Measurements from ENCODE around the gene ASTN1.

The ASTN1 gene

GRCh38 chr1:176996456-176997090 lies 167.9 kb downstream of the ASTN1 start:
- in situ Hi-C loops (cut with MboI; ENCODE audit: low sequenced_read_pairs): no loop called here

GRCh38 chr1:176994931-176995596 lies 169.4 kb downstream of the ASTN1 start:
- in situ Hi-C loops (cut with MboI; ENCODE audit: low sequenced_read_pairs): no loop called here

GRCh38 chr1:176993587-176993986 lies 170.9 kb downstream of the ASTN1 start:
- in situ Hi-C loops (cut with MboI; ENCODE audit: low sequenced_read_pairs): no loop called here

DNA sequence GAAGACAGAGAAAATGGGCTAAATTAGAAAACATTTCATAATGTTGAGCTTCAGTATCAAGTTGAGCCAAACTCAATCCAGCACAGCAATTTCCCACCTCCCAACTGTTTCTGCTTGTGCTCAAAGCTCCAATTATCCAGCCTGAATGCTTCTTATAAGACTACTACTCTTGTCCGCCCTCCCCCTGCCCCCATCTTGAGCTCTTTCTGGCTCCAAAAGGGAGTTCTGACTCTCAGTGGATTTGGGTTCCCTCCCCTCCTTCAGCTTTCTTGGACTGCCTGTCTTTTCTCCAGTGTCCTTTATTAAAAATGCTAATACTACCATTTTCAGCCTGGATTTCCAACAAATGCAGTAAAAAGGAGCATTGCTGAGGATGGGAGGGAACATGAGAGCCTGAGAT lies 174.8 kb downstream of the ASTN1 start:
- in situ Hi-C loops (cut with MboI; ENCODE audit: low sequenced_read_pairs): no loop called here

GRCh38 chr1:176989023-176989422 lies 175.5 kb downstream of the ASTN1 start:
- in situ Hi-C loops (cut with MboI; ENCODE audit: low sequenced_read_pairs): no loop called here

- in situ Hi-C loops (cut with MboI; ENCODE audit: low sequenced_read_pairs): no loop called here
Observed at GRCh38 chr1:176987016-176987415, 177.5 kb downstream of the ASTN1 start.

DNA sequence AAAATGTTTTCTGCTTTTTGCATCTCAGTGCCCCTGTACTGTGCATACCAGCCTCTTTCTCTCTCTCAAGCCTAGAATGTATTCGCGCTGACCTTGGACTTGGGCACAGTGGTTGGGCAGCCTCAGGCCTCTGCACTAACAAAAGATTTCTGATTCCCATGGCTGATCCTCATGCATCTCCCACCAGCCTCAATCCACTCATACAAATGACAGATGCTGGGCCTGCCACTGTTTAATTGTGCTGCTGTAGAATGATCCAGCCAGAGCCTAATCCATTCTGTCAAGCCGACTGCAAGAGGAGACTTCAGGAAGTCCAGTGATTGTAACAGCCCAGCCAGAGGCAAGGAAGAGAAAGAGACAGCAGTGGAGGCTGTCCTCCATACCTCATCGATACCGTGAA lies 180.8 kb downstream of the ASTN1 start:
- in situ Hi-C loops (cut with MboI; ENCODE audit: low sequenced_read_pairs): no loop called here

- in situ Hi-C loops (cut with MboI; ENCODE audit: low sequenced_read_pairs): no loop called here
Observed at GRCh38 chr1:176976771-176977170, 187.7 kb downstream of the ASTN1 start.

DNA sequence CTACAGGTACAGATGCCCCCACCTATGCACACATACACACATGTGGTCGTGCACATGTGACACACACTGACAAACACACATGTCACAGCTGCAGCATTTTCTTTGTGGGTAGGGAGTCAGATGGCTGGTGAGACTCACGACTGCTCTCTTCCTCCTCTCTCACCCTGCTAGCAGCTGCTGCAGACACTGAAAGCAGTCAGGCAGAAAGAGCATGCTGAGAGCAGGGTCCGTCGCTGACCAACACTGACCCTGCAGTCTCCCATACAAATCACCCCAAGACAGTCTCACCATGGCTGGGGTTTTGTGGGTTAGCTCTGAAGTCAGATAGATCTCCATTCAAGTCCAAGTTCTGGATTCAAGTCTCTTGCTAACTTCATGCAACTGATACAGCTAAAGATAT lies 188.3 kb downstream of the ASTN1 start:
- in situ Hi-C loops (cut with MboI; ENCODE audit: low sequenced_read_pairs): no loop called here

DNA sequence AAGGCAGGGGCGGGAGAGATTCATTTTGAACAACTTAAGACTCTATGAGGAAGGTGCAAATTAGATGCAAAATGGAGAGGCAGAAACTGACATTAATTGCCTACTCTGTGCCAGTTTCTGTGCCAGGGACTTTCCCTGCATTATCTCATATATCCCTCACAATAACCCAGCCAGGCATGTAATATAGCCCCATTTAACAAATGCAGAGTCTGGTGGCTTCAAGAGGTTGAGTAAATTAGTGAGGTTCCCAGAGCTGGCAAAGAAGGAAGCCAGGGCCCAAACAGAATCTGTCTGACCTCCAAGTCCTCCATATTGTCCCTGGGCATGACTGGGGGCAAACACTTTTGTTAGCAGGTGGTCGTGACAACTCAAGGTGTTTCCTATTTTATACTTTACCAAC lies 199.8 kb downstream of the ASTN1 start:
- in situ Hi-C loops (cut with MboI; ENCODE audit: low sequenced_read_pairs): no loop called here

DNA sequence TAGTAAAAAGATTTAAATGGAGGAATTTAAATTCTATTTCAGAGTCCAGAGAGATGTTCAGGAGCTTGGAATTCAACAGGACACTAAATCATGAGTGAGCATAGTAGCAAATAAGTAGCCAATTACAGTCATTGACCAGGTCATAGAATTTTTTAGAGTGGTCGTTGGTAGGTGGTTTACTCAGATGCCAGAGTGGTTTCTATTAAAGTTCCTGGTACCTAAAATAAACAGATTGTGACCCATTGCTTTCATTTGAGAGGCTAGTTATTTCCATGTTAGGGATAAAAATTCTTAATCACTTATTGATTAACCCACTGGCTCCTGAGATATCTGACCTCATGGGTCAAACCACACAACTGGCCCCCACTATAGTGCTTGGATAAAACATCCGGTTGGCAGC lies 201.3 kb downstream of the ASTN1 start:
- in situ Hi-C loops (cut with MboI; ENCODE audit: low sequenced_read_pairs): no loop called here

DNA sequence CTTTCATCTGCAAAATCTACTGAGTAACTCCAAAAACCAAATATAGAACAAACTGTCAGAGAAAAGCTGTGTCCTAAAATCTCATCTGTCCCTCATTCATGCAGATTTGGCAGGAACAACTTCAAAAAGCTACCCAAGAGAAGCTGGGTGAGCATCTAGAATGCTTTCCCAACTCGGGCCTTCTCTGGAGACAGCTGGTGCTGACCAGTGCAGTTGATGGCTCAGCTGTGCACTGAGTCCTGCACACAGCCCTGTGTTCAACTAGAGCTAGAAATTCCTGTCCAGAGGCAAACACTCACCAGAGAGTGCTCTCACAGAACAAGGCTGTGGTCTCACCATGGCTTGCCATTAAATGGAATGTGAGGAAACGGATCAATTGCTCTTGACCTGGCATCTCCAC lies 202.8 kb downstream of the ASTN1 start:
- in situ Hi-C loops (cut with MboI; ENCODE audit: low sequenced_read_pairs): no loop called here

DNA sequence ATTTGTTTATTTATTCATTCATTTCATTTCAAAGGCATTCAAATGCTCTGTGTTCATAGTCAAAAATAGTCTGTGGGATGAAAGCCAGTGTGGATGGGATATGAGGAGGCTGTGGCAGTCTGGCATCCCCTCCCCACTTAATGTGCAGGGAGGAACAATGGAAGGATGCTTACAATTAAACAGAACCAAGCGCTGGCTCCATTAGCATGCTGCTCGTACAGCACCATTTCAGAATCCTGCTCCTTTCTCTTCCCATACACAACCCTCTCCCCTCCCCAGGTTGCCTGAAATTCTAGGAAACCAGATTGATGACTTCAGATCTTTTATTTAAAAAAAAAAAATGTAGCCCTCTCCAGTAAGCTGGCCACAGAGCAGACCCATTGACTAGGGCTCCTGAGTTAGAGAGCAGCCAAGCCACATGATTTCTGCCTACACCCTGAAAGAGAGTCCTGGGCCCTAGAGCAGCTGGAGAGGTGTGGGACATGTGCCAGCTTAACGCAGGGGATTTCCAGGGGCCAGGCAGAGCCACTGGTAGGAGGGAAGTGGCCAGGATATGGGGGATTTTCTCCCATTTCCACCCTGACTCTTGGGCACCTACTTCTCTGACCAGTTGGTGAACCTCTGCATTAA lies 205.2 kb downstream of the ASTN1 start:
- in situ Hi-C loops (cut with MboI; ENCODE audit: low sequenced_read_pairs): no loop called here

DNA sequence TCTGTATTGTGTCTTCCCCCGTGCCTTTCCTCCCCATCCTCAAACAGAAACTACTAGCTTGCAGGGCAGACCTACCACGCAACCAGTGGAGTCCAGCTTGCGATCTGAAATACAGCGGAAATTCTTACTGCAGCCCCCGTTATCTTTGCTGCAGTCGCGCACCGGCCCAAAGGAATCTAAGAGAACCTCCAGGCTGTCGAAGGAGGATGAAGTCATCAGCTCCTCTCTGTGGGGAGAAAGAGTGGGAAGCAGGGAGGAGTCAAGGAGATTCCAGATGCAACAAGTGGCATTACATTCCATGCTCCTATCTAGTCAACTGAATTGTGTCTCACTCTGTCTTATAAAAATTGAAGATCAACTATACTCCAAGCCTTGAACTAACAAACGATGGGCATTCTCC lies 206.9 kb downstream of the ASTN1 start:
- in situ Hi-C loops (cut with MboI; ENCODE audit: low sequenced_read_pairs): no loop called here

GRCh38 chr1:176954242-176954641 lies 210.3 kb downstream of the ASTN1 start:
- in situ Hi-C loops (cut with MboI; ENCODE audit: low sequenced_read_pairs): no loop called here

GRCh38 chr1:176950736-176951324 lies 213.7 kb downstream of the ASTN1 start:
- in situ Hi-C loops (cut with MboI; ENCODE audit: low sequenced_read_pairs): no loop called here

- in situ Hi-C loops (cut with MboI; ENCODE audit: low sequenced_read_pairs): no loop called here
Observed at GRCh38 chr1:176949033-176949662, 215.4 kb downstream of the ASTN1 start.

- in situ Hi-C loops (cut with MboI; ENCODE audit: low sequenced_read_pairs): no loop called here
Observed at GRCh38 chr1:176944606-176945005, 219.9 kb downstream of the ASTN1 start.

DNA sequence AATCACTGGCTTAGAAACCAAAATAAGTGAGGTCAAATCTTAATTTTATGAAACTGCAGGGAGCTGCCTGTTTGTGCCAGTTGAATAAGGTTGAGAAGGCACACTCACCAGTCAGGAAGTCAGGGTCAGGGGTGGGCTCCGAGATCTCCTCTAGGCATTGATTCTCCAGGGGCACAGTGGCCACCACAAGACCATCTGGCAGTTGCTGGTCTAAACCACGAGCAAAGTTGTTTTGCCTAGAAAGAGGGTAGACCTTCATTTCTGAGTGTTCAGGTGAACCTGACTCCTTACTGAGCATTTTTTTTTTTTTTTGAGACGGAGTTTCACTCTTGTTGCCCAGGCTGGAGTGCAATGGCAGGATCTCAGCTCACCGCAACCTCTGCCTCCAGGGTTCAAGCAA lies 220.7 kb downstream of the ASTN1 start:
- in situ Hi-C loops (cut with MboI; ENCODE audit: low sequenced_read_pairs): no loop called here

DNA sequence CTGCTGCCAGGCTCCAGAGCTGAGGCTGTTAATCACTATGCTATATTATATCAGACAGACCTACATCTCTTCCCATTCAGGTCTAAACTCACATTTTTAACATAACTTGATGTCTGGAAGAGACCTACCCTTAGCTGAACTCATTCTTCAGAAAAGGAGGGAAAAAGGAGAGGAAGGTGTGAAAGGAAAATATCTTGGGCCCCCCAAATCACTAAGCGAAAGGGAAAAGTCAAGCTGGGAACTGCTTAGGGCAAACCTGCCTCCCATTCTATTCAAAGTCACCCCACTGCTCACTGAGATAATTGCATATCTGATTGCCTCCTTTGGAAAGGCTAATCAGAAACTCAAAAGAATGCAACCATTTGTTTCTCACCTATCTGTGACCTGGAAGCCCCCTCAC lies 222.2 kb downstream of the ASTN1 start:
- in situ Hi-C loops (cut with MboI; ENCODE audit: low sequenced_read_pairs): no loop called here

DNA sequence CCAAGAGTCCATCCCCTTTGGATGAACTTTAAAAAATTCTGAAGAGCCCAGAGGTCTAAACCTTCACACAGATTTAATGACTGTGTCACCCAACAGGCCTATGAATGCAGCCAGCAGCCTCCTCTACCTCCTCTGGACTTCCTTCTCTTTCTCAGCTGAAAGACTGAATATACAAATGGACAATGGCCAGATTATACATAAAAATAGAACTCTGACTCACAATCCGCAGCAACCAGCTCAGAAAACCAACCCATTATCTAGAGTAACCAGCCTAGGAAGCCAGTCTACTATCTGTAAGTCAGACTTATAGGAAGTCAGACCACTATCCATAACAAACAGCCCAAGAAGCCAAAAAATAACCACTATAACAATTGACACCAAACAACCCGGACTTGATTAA lies 224.5 kb downstream of the ASTN1 start:
- in situ Hi-C loops (cut with MboI; ENCODE audit: low sequenced_read_pairs): no loop called here

GRCh38 chr1:176938375-176938774 lies 226.1 kb downstream of the ASTN1 start:
- in situ Hi-C loops (cut with MboI; ENCODE audit: low sequenced_read_pairs): no loop called here
